GM20431 (cell line): ENCODE results near the gene ZNF586.
"Not testable (repeated sequence)": the region's sequence is repeated elsewhere in the genome, so short reads cannot be mapped to it uniquely, and the experiment has no call there.

ENCODE experiments used
- in situ Hi-C: fragments of 300-500 bp; cut with MseI, MboI; formaldehyde crosslinking; loops from one replicate; pipeline ENCODE4 v1.15.0; 2020; ENCODE audit warnings: low sequenced_read_pairs; ENCODE audit not compliant: unreplicated experiment

ZNF586 gene

DNA sequence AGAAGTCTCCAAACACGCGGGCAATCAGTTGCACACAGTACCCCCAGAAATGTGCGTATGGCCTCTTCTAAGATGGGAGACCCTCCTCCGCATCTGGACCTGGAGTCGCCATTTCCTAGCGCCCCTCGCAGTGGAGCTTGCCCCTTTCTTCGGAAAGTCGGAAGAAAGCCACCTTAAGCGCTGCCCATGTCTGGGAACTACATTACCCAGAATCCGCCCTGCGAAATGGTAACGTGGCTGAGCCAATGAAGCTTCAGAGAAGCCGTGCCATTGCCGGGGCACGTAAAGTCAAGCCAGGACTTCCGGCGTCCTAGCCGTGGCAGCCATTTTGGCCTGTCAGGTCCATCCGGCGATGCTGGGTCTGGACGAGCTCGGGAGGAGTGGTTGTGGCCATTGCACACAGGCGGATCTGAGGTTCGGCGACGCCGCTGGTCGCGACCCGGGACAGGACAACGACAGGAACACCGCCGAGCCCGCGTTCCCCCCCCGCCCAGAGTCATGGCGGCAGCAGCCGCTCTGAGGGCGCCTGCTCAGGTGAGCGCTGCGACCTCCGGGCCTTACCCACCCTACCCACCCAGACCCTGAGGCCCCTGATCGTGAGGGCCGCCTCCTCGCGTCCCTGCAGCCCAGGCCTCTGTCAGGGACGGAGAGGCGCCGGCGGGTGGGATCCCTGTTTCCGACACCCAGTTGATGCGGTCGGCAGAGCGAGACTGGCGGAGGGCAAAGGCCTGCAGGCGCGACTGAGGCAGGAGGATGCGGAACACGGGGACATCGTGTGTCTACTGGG is at the start of gene ZNF586:
ZNF586 (plus strand) TSS at position 332 of the 787 bp plus-strand sequence; CDS start at position 499, 167 bp downstream.
- in situ Hi-C loops: no loop called here

DNA sequence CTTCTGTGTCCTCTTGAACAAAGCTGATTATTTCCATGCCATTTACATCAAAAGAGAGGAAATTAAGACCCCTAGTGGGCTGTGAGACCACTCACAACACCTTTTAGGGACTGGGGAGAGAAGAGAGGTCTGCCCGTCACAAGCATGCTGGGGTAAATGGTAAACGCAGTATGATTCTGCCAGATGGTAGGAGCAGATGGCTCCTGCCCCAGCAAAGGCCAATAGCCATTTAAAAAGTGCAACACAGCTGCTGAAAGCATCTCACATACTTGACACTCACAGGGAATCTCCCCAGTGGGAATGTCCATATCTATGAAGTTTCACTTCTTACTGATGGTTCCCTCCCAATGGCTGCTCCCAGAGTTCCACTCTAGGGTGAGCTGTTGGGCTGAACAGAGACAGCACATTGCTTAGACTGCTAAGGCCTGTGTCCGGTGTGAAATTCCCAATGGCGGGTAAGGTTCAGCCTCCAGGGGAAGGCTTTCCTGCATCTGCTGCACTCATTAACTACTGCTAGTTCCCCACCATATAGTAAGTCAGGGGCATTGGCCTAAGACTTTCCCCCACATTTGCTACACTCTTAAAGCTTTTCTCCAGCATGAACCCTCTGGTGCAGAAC is 49.5 kb upstream of the ZNF586 start:
- in situ Hi-C loops: no loop called here

DNA sequence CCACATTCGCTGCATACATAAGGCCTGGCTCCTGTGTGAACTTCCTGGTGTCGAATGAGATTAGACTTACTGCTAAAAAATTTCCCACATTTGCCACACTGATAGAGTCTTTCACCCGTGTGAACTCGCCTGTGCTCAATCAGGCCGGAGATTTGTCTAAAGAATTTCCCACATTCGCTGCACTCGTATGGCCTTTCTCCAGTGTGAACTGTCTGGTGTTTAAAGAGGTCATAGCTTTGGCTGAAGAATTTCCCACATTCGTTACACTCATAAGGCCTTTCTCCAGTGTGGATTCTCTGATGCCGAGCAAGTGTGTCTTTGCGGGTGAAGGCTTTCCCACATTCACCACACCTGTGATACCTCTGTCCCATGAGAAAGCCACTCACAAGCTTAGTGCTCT is 48.6 kb upstream of the ZNF586 start:
- in situ Hi-C loops: no loop called here

DNA sequence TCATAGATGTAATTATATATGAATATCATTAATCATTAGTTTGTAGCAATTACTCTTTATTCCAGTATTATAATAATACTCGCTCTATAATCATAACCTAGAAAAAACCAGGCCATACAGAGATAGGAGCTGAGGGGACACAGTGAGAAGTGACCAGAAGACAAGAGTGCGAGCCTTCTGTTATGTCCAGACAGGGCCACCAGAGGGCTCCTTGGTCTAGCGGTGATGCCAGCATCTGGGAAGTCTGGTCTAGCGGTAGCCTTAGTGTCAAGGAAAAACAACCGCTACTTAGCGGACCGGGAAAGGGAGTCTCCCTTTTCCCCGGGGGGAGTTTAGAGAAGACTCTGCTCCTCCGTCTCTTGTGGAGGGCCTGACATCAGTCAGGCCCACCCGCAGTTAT is 31.2 kb upstream of the ZNF586 start:
- in situ Hi-C loops: not testable (repeated sequence)

DNA sequence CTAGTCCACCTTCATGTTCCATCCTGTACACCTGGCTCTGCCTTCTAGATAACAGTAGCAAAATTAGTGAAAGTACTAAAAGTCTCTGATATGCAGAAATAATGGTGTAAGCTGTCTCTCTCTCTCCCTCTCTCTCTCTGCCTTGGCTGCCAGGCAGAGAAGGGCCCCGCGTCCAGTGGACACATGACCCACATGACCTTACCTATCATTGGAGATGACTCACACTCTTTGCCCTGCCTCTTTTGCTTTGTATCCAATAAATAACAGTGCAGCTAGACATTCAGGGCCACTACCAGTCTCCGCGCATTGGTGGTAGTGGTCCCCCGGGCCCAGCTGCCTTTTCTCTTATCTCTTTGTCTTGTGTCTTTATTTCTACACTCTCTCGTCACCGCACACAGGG is 30.7 kb upstream of the ZNF586 start:
- in situ Hi-C loops: not testable (repeated sequence)

DNA sequence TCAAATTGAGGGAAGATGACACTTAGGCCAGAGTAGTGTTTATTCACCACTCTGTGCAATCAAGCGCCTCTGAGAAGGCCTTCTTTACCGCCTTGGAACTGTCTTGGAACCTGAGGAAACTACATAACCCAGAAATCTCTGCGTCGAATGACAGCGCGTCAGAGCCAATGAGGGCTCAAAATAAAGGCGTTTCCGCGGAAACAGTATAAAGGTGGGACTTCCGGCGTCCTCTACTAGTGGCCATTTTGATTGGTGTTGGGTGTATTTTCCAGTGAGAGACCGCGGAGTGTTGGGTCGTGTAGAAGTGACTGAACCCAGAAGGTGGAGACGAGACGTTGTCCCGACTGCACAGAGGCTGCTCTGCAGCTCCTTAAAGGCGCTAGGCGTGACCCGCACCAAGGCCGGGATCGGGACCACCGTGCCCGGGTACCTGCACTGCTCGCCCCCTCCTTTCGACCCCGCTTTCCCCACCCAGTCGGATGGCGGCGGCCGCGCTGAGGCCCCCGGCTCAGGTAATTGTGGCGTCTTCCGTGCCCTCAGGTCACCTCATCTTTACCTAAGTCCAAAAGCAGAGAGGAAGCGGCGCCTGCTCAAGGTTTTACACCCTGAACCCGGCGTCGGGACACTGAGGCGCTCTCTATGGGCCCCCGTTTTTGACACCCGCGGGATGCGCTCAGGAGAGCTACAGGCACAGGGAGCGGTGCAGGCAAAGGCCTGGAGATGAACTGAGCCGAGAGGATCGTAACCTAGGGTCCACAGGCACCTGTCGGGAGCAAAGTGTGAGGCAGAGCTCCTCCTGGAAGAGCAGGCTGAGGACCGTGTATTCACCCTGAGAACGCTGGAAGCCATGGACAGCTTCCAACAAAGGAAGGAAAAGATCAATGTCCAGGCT is 22.6 kb upstream of the ZNF586 start, which contains the start of gene ZNF776:
ZNF776 (plus strand) TSS at position 236 of the 892 bp plus-strand sequence; CDS start at position 480, 244 bp downstream.
- in situ Hi-C loops: no loop called here

DNA sequence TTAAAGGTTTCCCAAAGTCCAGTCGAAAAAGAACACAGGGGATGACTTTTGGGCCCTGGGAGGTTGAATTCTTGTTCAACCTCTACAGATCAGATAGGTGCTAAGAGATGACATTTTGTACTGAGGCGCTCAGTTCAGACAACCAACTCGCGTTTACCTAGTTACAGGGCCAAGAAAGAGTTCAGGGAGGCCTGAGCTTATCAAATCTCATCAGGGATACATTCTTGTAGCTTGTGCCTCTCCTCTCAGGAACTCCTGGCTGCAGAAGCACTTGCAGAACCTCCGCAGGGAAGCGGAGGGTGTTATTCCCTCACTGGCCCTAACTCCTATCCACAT is 22.0 kb upstream of the ZNF586 start:
- in situ Hi-C loops: no loop called here

DNA sequence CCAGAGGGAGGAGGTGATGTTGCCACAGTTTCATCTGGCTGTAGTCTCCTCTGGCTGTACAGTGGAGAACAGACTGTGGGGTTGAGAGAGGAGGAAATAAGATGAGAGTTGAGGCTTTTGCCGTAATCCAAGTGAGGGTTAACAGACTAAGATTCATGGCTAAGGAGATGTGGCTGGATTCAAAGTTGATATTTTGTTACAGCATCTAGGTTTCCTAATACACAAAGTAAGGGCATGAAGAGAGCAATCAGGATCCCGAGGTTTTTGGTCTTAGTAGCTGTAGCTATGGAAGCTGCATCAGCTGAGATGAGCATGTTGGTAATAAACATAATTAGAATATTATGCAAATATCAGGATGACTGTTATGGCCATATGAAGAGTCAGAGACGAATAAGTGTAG is 21.4 kb upstream of the ZNF586 start:
- in situ Hi-C loops: no loop called here

DNA sequence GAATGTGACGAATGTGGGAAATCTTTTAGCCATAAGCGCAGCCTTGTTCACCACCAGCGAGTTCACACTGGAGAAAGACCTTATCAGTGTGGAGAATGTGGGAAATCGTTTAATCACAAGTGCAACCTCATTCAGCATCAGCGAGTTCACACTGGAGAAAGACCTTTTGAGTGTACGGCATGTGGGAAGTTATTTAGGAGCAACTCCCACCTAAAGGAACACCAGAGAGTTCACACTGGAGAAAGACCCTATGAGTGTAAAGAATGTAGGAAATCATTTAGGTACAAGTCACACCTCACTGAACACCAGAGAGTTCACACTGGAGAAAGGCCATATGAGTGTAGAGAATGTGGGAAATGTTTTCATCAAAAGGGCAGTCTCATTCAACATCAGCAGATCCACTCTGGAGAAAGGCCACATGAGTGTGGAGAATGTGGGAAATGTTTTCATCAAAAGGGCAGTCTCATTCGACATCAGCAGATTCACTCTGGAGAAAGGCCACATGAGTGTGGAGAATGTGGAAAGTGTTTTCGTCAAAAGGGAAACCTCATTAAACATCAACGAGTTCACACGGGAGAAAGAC is 15.3 kb upstream of the ZNF586 start:
- in situ Hi-C loops: no loop called here

DNA sequence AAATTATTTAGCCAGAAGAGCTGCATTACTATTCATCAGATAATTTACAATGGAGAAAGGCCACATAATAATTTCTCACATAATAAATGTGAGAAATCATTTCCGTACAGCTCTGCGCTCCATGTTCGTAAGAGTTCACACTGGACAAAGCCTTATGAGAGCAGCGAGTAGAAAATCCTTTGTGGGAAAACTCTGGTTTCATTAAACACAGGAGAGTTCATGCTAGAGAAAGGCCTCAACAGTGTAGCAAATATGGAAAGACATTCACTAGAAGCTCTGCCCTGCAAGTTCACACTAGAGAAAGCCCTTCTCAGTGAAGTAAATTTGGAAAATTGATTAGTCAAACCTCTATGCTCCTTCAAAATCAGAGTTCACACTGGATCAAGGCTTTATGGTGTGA is 14.4 kb upstream of the ZNF586 start:
- in situ Hi-C loops: no loop called here

DNA sequence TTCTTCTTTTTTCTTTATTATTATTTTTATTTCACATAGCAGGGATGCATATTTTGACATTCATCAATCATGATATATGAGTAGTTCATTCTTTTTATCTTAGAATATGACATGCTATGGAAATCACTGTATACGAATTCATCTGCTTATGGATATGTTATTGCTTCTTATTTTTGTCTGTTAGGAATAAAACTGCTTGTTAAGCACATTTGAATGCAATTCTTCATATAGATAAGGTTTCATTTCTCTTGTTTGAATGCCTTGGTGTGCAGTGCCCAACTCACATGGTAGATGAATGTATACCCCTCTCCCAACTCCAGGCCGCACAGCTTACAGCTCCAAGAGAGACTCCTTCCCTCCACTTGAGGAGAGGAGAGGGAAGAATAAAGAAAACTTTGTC is 11.5 kb upstream of the ZNF586 start:
- in situ Hi-C loops: no loop called here

DNA sequence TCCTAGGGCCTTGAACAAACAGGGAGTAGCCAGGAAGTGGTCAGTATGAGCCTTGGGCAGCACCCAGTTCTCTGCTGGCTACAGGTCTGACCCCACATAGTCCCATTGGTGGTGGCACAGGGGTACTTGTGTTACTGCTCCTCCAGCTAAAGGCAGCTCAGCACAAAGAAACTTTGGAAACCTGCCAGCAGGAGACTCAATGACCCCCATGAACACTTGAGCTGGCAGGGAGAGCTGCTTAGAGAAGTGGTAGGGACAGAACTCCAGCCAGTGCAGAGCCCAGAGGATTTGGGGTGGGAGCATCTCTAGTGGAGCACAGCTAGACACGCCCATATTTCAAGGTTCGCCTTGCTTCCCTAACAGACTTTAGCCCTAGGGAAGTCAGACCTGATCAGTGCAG is 10.4 kb upstream of the ZNF586 start:
- in situ Hi-C loops: no loop called here

DNA sequence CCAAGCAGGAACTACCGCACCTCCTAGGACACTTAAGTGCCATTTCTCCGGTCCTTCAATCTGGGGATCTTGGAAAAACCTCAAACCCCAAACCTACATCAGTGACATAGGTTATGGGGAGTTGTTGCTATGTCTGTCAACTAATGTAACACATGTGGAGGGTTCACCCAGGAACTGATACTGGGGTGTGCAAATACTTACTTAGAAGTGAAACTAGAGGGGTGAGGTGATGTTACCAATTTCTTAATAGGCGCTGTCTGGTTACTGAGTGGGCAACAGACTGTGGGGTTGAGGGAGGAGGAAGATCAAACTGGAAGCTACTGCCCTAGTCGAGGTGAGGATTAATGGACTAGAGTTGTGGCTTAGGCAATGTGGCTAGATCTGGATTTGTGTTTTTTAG is 1.9 kb downstream of the ZNF586 start:
- in situ Hi-C loops: no loop called here

DNA sequence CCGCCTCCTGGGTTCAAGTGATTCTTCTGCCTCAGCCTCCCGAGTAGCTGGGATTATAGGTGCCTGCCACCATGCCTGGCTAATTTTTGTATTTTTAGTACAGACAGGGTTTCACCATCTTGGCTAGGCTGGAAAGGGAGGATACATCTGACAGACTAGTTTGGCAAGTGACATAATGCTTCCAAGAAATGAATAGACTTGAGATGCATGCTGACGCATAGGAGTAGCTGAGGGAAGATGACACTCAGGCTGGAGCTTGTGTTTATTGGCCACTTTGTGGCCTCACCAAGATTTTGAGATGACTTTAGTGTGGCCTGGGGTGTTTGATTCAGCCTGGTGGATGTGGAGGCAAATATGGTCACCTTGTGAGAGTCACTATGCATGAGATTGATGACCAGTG is 4.0 kb downstream of the ZNF586 start:
- in situ Hi-C loops: no loop called here

DNA sequence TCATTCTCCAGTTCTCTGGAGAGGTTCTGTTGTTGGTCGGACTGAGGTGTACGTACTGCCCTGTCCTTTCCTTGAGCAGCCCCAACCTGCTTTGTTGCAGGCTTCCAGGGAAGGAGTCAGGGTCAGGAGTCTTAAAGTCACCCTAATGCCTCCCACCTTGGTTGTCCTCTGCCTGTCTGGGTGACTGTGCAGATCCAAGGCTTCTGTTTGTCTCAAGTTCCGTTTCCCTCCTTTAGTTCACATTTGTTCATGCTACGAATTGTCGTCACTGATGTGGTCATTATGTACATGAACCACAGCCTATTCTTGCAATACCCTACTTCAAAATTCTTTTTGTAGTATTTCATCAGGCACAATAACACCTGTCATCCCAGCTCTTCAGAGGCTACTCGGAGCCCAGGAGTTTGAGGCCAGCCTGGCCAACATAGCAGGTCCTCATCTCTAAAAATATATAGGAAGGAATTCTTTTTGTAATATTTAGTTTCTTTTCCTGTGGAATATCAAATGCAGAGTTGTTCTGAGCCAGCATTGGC is 7.4 kb downstream of the ZNF586 start:
- in situ Hi-C loops: no loop called here

DNA sequence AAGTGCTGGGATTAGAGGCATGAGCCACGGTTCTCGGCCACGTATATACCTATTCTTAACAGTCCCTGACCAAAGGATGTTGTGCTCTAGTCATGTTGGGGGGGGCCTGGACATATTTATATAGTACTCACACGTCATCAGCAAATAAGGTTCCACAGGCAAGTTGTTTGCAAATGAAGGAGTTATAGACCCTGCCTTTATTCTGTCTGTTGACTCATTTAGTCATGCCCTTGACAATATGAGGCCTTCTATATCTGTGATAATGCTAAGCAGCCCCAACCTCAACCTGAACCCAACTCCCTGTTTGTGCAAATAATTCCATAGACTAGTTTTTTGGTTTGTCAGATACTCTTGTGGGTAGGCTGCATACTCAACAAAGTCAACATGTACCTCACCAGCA is 8.9 kb downstream of the ZNF586 start:
- in situ Hi-C loops: no loop called here

DNA sequence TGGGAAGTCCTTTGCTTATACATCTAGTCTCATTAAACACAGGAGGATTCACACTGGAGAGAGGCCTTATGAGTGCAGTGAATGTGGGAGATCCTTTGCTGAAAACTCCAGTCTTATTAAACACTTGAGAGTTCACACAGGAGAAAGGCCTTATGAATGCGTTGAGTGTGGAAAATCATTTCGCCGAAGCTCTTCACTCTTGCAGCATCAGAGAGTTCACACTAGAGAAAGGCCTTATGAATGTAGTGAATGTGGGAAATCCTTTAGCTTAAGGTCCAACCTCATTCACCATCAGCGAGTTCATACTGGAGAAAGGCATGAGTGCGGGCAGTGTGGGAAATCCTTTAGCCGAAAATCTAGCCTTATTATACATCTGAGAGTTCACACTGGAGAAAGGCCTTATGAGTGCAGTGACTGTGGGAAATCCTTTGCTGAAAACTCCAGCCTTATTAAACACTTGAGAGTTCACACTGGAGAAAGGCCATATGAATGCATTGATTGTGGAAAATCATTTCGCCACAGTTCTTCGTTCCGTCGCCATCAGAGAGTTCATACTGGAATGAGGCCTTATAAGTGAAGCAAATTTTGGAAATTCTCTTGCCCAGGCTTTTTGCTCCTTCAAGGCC is 9.9 kb downstream of the ZNF586 start:
- in situ Hi-C loops: no loop called here

DNA sequence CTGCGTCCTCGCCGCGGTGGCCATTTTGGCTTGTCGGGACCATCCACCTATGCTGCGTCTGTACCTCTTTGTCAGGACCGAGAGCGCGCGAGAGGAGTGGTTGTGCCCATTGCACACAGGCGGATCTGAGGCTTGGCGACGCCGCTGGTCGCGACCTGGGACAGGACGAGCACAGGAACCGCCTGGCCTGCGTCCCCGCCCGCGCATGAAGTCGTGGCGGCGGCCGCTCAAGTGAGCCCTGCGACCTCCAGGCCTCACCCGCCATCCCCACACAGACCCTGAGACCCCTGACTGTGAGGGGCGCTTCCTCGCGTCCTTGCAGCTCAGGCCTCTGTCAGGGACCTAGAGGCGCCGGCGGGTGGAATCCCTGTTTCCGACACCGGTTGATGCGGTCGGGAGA is 16.8 kb downstream of the ZNF586 start:
- in situ Hi-C loops: no loop called here

DNA sequence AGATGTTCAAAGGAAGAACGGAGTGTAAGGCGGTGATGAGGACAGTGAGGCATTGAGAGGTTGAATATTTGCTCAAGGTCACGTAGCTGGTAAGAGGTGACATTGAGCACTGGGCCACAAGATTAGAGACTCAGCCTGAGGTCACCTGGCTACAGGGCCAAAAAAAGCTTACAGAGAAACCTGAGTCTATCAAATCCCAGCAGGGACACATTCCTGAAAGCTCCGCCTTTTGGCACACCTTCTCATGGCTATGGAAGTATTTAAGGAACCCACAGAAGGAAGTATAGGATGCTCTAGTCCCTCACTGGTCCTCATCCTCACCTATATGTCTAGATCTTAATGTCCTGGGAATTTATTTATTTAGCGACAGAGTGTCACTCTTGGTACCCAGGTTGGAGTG is 17.4 kb downstream of the ZNF586 start:
- in situ Hi-C loops: no loop called here
